ENCODE measurements around the gene IFI27. TPM values are rescaled to one million over a fixed set of nuclear protein-coding genes. Genes with fewer than 3 reads are reported as not detected.

IFI27 gene
- total and polyA plus RNA-seq, 2 of the 8 experiments (the other 6 are each of a cell fraction or from before 2014, with no cell fraction given), result 0.76 to 2.2 TPM

DNA sequence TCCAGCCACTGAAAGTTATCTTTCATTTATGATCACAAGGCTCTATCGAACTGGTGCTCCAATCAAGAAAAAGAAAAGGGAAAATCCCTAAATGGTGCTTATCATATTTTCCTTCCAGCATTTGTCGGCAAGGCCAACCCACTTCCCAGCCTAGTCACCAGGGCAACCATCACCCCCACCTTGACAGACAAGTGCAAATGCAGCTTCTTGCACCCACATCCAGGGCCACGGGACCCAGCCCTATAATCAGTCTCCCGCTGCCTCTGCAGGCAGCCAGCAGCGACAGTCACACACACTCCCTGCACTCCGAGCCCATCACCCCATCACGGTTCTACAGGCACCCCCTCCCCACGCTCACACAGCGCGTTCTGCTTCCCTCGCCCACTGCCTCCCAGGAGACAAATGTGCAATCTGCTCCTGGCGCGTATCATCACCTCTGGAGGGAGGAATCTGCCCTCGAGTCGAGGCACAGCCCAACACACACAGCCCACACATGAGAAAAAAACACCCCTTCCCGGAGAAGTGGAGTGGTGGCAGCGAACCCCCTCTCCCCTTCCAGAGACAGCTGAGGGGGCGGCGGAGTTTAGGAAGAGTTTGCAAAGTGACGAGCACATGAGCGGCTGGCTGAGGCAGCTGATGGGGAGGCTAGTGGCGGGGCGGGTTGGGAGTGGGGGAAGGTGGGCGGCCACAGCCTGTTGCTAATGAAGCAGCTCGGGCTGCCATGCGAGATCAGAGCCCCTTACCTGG lies 54.3 kb downstream of the IFI27 start:
- Histone ChIP-seq H3K18ac (ENCODE audit: extremely low read depth, low read length) (0 out of 2 replicates have a peak overlapping the region, but pooled peaks have one; percentile 1), H3K27me3 (replicated peaks in 1 of 4; ENCODE audit: control insufficient read depth in 3 of 4, extremely low read depth in 1 of 4, insufficient read depth in 3 of 4, low read length in 3 of 4) (peaks cover 0 to 5% (median 3%) of the 10 kb centered on the region in 4 experiments; a peak in 3 of 7 replicates), H2BK5ac (ENCODE audit: low read depth, low read length) (0 out of 2 replicates have a peak overlapping the region, but pooled peaks have one; percentile 10), H3K79me2 (ENCODE audit: control insufficient read depth in 1 of 2, insufficient read depth in 2 of 2, low read length in 2 of 2) (no peaks in the 10 kb centered on the region), H3K14ac (ENCODE audit: insufficient read length) (no peak overlapping the region), H3K56ac (replicated peaks; ENCODE audit: insufficient read length, low read depth, low read length) (no peak overlapping the region), H3K4me3 (ENCODE audit: extremely low read depth in 1 of 4, insufficient read depth in 2 of 4, low read depth in 3 of 4, low read length in 4 of 4) (peak overlapping the region in 1 of 4 experiments; percentile 44; a peak in 1 of 8 replicates), H2AFZ (ENCODE audit: low read length) (peak overlapping the region; percentile 98), H3K23ac (ENCODE audit: insufficient read length) (no peak overlapping the region), H2AK5ac (ENCODE audit: low read depth, low read length) (no peak overlapping the region), H2BK12ac (ENCODE audit: low read depth, low read length) (peak overlapping the region; percentile 51; the same call in 1 of the 2 replicates), H2BK120ac (replicated peaks; ENCODE audit: low read depth, low read length) (no peak overlapping the region), H4K8ac (ENCODE audit: extremely low read depth, insufficient read depth, low read length) (peak overlapping the region; percentile 75; the same call in 1 of the 2 replicates), H3K27ac (ENCODE audit: low read depth, low read length) (no peak overlapping the region), H4K5ac (ENCODE audit: insufficient read length, low read depth, low read length) (no peak overlapping the region), H3K79me1 (ENCODE audit: low read depth, low read length) (no peaks in the 10 kb centered on the region), H3K9ac (replicated peaks in 1 of 4; ENCODE audit: extremely low read depth in 1 of 4, low read depth in 3 of 4, low read length in 3 of 4) (peak overlapping the region in 1 of 4 experiments; percentile 24; a peak in 1 of 7 replicates), H3K36me3 (ENCODE audit: control insufficient read depth in 2 of 4, insufficient read depth in 4 of 4, low read length in 3 of 4) (no peaks in the 10 kb centered on the region), H3K23me2 (ENCODE audit: low read depth, low read length) (no peaks in the 10 kb centered on the region), H3K9me3 (ENCODE audit: insufficient read depth in 2 of 2, low read depth in 1 of 2, low read length in 1 of 2) (no peaks in the 10 kb centered on the region), H3K4ac (replicated peaks; ENCODE audit: insufficient read length, low read depth, low read length) (peak overlapping the region; percentile 44), H2BK20ac (ENCODE audit: low read length) (no peak overlapping the region), H2BK15ac (ENCODE audit: low read length) (0 out of 2 replicates have a peak overlapping the region, but pooled peaks have one; percentile 75), H4K20me1 (replicated peaks in 1 of 2; ENCODE audit: control insufficient read depth in 1 of 2, insufficient read depth in 2 of 2, low read length in 2 of 2) (no peaks in the 10 kb centered on the region), H3K4me1 (replicated peaks in 1 of 4; ENCODE audit: control insufficient read depth in 3 of 4, insufficient read depth in 4 of 4, low read length in 3 of 4) (peaks cover 2 to 18% (median 8%) of the 10 kb centered on the region in 4 experiments), H4K91ac (replicated peaks; ENCODE audit: insufficient read length, low read length) (peak overlapping the region; percentile 62), H3K4me2 (ENCODE audit: insufficient read depth in 1 of 2, low read depth in 2 of 2, low read length in 2 of 2) (peak overlapping the region; percentile 22 to 64)
- ChIA-PET CTCF (ENCODE audit: partially characterized antibody) (interaction anchor here (0.8 to 3.1 kb wide), 7 partner anchors 13 to 140 kb away, joined by 3 to 12 read pairs (median 4); no protein-coding TSS in a partner anchor), POLR2A (ENCODE audit: partially characterized antibody) (interaction anchor here (1.7 to 1.8 kb wide), 2 partner anchors 9 to 84 kb away, joined by 3 to 6 read pairs; partner anchors contain the start of genes DDX24, IFI27L1 and PPP4R4)
- TF ChIP-seq HDAC6 (IDR thresholded peaks at IDR 0.05; ENCODE audit: low read depth, low read length), result no peak
- 0 out of 2 replicates have a peak, but pooled peaks have one; percentile 11 for TF ChIP-seq RBBP5 (IDR thresholded peaks at IDR 0.05; ENCODE audit: borderline replicate concordance, low read depth, low read length)
- WGBS, 2 experiments (ENCODE audit: extremely low coverage in 1 of 2, insufficient coverage in 1 of 2, insufficient read length in 1 of 2, insufficient replicate concordance in 2 of 2, low coverage in 1 of 2, low lambda C conversion rate in 2 of 2, missing lambda C conversion rate in 1 of 2), result 45% methylated on average over 16 of the region's 26 CpGs; no CpG with 5 or more reads in 1 of the 2 experiments
- no peak for DNase-seq (ENCODE audit: low read depth in 1 of 2, low spot score in 2 of 2)
- FAIRE-seq, result no peak
